Measurements from ENCODE around the gene PEPD.

Gene PEPD

DNA sequence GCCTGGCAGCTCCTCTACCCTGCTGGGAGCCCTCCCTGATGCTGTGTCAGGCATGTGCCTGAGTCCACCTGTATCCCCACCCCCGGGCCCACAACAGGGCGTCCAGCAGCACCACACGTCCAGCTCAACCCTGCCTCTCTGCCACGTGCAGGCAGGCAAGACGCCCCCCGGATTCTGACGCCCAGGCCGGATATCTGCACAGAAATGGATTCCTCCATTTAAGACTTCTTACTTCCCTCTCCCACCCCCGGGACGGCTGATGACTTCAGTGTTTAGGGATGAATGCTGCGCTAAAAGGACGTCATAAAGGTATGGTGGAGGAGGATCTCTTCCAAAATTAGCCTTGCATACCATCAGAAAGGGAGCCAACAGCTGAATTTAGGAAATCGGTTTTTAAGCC, 10.2 kb downstream of the PEPD start:
- DNase-seq (ENCODE audit: low spot score) = no peak

DNA sequence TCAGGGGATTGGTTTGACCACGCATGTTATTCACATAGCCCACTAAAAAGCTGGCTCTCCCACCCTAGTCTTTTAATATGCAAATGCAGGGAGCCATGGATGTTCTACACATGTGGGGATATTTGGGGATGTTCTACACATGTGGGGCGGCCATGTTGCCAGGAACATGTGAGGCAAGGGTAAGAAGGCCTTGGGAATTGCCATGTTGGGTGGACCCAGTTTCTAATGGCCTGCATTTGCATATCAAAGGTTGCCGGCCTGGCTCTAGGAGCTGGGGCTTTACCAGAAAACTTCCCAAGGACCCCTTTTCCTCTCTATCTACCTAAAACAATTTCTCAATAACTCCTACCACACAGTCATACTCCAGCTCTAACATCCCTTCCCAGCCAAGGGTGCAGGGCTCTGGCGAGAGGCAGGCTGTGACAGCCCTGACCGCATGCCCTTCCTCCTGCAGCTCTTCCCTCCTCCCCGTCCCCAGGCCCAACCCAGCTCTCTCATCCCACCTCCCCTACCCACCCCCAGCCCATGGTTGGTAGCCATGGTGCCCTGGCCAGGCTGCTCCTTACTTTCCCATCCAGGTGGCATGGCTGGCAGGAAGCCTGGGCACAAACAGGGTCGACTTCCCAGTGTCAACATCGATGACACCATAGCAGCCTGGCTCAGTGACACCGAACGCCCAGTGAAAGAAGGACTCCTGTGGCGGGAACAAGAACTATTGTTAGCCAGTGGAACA, 11.0 kb downstream of the PEPD start:
- DNase-seq (ENCODE audit: low spot score) = no peak

DNA sequence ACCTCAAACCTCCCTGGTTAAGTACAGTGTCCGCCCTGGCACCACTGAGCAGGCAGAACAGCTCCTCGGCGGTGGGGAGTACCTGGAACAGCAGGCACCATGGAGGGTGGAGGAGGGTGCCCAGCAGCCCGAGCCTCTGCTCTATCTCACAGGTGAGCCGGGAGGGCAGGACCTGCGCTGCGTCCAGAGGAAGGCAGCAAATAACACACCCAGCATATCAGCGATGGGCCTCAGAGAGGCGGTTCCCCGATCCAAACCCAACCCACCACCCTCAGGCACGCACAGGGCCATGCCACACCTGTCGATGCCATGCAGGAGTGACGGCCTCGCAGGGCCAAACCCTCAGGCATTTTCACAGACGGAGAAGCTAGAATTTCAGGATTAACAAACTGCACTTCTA, 11.8 kb downstream of the PEPD start:
- DNase-seq (ENCODE audit: low spot score) = no peak

DNA sequence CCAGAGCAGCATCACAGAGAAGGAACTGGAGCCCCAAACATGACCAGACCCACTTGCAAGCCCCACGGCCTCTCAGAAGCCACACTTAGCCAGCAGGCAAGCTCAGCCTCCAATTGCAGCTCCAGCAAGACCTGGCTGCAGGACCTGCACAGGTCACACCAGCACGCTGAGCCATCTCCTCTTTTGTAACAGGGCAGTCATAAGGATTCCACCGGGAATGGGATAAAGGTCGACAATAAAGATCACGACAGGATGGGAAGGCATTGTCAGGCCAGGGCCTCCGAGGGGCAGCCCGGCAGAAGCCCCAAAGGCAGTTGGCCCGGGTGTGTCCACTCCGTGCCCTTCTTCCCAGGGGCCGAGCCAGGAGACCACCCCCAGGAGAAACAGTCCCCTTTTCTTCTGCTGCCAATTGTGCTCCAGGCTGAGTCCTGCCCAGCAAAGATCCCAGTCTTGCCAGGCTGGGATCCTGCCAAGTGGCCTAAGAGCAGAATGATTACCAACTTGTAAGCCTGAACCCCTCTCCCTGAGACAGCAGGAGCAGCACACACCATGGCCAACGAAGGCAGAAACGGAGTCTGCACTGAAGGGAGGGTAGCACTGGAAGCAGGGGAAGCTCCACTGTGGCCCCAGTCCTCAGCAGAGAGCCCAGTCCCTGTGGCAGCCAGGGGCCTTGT, 12.5 kb downstream of the PEPD start:
- no peak for DNase-seq (ENCODE audit: low spot score)

DNA sequence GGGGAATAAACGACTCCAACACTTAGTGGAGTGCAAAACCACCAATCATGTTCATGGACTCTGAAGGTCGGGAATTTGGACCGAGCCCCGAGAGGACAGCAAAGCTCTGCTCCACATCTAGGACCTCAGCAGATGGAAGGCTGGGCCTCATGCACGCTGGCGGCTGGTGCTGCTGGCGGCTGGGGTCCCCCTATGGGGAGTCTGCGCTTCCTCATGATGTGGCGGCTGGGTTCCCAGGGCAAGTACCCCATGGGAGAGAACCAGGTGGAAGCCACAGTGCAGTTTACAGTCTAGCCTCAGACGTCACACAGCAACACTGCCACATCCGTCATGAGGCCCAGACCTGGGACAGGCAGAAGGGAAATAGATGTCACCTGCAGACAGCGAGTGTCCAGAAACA, 13.2 kb downstream of the PEPD start:
- no peak for DNase-seq (ENCODE audit: low spot score)

DNA sequence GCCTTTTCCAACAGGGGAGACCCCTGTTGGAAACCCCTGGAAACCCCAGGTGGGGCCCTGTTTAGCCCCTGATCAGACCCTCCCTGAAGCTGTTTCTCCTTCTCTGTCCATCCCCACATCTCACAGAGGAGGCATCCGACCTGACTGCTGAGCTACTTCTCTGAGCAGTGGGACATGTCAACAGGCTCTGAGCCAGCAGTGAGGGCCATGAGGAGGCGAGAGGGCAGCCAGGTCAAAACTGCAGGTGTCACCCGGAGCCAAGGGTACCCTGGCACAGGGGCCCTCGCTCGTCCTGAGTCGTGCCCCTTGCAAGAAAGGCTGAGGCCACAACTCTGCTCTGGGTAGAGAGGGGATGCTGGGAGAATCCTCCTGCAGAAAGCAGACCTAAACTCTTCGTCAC, 13.6 kb downstream of the PEPD start:
- DNase-seq (ENCODE audit: low spot score) = no peak

DNA sequence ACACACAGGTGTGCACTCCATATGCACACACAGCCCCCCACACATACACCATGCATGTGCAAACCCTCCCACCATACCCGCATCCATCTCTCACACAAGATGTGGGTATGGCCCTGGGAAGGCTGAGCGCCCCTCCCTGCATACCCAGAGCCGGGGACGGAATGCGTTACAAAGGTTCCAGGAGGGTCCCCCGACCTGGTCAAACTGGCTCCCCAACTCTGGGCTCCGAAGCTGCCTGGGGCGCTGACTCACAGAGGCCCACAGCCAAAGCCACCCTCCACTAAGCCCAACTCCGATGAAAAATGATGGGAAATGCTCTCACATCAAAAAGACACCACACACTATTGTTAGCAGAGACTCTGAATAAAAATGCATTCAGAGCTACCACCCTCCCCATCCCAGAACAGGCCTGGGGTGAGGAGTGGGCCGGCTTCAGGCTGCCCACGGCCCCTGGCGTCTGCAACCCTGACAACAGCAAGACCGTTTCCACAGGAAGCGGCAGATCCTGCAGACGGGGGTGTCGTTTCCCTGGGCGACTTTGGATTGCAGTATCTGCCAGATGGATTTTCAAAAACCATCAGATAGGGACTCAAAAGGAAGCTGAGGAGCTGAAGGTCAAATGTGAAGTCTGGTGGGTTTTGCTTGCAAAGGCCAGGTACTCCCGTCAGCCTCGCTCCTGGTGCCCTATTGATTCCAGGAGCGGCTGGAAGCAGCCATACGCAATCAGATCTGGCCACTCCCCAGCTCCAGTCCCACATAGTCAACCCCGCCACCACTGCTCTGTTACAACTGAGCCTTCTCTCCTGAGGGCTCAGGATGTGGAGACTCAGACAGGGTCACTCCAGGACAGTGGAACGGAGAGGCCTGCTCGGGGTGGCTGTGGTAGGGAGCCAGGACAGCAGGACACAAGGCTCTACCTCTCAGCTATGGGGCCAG, 14.3 kb downstream of the PEPD start:
- no peak for DNase-seq (ENCODE audit: low spot score)

DNA sequence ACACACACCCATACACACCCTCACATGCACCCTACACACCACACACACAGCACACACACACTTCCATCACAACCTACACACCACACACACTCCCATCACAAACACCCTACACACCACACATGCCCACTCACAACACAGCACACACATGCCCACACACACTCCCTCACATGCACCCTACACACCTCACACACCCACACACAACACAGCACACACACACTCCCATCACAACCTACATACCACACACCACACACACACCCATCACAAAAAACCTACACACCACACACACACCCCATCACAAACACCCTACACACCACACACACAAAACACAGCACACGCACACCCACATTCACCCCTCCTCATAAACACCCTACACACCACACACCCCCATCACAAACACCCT, 15.1 kb downstream of the PEPD start:
- DNase-seq (ENCODE audit: low spot score) = no peak

DNA sequence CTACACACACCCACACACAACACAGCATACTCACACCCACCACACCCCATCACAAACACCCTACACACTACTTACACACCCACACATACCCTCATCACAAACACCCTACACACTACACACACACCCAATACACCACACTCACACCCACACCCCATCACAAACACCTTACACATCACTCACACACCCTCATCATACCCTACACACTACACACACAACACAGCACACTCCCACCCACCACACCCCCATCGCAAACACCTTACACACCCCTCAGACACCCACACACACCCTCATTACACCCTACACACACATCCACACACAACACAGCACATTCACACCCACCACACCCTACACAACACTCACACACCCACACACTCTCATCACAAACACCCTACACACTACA, 15.8 kb downstream of the PEPD start:
- DNase-seq (ENCODE audit: low spot score) = no peak

DNA sequence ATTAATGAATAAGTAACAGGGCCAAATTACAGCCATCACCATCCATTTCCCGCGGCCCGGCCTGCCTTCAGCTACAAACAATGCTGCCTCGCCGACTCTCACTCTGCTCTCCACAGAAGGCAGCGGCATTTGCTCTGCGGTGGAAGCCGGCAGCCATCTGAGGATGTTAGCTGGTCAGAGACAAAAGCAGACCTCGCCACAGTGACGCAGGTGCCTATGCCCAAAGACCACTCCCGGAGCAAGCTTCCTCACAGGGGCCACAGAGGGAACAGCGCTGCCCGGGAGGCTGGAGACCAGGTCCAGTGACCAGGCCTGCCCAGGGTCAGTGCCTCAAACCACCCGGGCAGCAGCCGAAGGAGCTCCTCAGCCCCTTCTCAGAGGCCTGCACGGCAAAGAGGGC, 16.4 kb downstream of the PEPD start:
- no peak for DNase-seq (ENCODE audit: low spot score)

DNA sequence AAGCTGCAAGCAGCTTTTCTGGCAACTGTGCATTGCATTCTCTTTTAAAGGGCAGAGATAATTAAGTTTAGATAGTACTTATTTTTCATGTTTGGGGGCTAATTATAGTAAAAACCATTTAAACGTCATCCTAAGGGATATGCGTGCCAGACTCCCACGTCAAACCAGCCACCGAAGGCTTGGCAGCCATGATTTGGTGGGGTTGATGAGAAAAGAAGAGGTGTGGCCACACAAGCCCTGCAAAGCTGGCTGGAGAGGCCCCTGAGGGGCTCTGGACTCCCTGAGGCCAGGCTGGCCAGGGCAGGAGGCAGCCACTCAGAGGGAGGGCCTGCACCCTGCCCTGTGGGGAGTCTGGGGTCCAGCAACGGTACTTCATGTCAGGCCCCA, 17.5 kb downstream of the PEPD start:
- no peak for DNase-seq (ENCODE audit: low spot score)

DNA sequence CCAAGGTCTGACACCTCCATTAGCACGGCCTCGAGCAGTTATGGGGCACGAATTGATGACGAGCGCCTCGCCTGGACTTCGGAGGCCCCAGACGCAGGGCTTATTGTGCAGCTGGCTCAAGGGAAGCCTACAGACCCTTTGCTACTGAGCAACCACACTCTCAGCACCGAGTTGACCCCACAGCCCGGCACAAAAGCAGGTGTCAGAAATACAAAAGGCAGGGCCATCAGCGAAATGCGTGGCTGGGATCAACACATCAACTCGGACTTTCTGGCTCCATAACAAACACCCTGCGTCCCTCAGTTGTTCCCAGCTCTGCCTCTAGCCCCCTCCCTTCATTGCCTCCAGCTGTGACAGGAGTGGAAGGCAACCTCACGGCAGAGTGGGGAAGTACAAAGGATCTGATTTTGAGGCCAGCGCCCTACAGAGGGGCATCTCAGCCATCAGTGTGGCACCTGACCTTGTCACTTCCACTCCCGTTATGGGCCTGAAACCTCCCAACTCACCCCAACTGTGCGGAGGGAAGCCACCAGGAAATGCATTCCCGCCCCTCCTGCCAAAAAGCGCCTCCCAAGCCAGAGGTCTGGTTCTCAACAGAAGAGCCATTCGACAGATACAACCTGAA, 18.0 kb downstream of the PEPD start:
- no peak for DNase-seq (ENCODE audit: low spot score)

DNA sequence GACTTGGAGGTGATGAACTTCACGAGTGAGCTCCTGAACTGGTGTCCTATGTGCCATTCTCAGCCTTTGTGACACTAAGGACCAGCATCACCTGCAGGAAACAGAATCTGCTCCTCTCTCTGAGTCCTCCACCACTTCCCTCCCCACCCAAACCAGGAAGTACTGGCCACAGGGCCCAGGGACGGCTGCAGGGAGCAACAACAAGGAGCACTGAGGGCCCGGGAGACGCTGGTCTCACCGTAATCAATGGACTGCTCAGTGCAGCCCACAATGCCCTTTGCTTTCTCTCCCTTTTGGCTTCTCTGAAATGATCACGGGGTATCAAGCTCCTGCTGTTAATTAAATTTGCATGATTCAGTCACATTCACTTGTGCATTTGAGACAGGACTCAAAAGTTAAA, 18.6 kb downstream of the PEPD start:
- no peak for DNase-seq (ENCODE audit: low spot score)

DNA sequence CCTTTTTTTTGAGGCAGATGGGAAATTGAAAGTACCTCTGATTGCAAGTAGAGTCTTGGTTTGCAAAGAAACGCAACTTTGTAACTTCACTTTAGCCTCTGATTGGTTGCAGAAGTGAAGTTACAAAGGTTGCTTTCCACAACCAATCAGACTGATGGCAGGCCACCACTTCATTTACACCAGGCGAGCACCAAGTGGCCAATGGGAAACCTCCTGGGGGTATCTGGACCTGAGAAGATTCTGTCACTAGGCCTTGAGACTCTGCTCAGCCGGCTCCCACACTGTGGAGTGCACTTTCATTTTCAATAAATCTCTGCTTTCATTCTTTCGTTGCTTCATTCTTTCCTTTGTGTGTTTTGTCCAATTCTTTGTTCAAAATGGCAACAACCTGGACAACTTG, 19.1 kb downstream of the PEPD start:
- no peak for DNase-seq (ENCODE audit: low spot score)

DNA sequence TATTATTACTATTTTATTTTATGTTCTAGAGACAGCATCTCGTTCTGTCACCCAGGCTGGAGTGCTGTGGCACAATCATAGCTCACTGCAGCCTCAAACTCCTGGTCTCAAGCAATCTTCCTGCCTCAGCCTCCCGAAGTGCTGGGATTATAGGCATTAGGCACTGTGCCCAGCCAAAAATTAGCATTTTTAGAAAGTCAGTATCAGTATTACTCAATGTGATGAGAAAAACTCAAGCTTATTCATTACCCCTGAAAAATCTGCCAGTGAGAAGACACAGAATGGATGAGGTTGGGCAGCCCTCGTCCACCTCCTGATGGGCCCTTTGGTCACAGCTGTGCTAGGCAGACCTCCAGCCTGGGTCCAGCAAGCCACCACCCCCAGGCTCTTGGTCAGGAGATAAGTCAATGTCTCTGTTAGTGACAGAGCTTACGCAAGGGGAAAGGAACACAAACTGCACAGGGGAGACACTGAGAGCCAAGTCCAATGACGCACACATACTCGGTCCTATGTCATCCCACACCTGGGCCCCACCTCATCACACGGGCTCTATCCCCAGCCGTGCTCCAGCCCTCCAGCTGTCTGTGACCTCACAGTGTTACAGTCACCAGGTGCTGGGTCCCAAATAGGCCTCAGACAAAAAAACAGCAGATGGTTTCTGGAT, 19.8 kb downstream of the PEPD start:
- DNase-seq (ENCODE audit: low spot score) = no peak

DNA sequence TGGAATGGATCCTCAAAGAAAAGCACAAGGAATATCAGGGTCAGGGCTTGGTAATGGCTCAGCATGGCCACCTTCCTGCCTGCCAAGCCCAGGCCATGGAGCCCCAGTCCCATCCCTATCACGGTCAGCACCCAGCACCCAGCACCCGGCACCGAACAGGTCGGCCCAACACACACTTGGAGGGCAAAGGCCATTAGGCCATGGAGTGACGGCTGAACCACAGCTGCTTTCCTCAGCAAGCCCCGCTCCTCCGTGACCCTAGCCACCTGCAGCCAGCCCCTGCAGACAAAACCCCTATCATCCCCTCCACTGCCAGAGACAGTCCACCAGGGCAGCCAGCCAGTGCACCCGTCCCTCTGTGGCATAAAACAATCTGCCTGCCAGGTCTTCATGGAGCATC, 20.6 kb downstream of the PEPD start:
- DNase-seq (ENCODE audit: low spot score) = no peak

DNA sequence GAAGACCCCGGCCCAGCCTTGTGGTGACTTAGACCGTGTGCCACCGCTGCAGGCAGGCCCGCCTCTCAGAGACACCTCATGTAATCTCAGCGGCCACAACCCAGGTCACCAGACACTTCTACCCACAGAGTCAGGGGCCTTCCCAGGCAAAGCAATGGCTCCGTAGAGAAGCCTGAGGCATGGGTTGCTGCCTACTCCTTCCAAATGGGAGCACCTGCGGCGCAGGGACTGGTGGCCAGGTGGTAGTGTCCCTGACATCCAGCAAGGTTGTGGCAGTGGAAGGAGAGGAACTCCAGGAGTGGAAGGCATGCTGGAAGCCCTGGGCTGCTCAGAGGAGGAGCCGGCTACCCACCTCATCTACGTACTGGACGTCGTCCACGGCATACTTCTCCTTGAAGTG, 21.0 kb downstream of the PEPD start:
- DNase-seq (ENCODE audit: low spot score) = no peak

DNA sequence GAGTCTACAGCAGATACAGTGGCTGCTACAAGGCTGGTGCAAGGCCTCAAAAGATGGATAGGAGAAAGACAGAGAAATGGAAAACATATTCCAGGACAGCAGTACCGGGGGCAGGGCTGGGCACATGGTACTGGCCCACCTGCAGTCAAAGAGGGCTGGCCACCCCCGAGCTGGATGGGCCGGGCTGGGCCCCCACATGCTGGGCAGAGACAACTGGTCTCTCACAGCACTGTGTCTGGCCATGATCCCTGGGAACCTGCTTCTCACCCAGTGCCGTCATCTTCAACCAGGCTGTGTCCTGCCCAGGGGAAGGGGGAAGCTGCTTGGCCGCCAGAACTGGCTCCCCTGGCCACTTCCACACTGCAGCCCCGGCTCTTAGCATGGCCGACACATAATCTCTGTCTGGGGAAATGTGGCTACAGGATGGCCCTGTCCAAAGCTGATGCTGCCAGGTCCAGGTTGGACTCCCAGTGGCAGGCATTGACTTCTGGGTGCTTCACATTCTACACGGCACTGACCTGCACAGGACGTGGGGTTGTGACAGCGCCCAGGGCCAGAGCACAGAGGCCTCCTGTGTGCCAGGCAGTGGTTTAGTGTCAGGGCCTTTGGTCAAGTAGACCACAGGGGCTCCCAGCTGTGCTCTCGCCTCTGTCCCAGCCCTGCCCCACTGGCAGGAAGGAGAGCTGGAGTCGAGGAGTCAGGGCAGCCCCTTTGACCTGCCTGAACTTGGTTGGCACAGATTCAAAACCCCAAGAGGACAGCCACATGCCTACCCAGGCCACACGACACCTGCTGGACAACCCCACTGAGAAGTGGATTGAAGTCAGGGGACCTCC, 21.7 kb downstream of the PEPD start:
- DNase-seq (ENCODE audit: low spot score) = no peak

DNA sequence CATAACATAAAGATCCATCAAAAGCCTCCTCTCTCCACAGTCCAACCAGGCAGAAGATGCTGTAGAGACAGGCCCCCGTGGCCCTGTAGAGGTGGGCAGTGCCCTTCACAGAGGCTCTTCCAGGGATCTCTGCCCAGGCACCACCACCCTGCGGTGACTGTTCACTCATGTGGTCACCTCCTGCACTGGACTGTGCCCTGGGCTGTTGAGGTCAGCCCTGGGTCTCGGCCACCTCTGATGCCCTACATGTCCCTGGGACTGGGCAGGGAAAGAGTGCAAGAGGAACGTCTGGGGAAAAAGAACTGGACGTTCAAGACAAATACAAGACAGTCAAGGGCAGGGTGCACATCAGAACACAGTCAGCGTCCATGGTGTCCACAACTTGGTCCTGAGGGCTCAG, 22.3 kb downstream of the PEPD start:
- no peak for DNase-seq (ENCODE audit: low spot score)

DNA sequence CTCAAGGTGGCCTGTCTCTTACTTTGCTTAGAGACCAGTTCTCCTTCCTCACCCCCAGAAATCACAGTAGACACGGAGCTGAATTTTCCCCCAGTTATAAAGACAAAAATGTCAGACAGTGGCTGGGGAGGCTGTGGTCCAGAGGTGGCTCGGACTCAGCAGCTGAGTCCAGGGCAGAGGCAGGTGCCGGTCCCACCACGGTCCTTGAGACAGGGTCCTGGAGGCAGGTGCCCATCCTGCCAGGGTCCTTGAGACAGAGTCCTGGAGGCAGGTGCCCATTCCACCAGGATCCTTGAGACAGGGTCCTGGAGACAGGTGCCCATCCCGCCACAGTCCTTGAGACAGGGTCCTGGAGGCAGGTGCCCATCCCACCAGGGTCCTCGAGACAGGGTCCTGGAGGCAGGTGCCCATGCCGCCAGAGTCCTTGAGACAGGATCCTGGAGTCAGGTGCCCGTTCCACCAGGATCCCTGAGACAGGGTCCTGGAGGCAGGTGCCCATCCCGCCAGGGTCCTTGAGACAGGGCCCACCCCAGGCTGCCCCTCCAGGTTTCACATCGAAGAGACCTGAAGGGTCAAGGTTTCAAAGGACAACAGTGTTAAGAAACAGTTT, 23.1 kb downstream of the PEPD start:
- no peak for DNase-seq (ENCODE audit: low spot score)

DNA sequence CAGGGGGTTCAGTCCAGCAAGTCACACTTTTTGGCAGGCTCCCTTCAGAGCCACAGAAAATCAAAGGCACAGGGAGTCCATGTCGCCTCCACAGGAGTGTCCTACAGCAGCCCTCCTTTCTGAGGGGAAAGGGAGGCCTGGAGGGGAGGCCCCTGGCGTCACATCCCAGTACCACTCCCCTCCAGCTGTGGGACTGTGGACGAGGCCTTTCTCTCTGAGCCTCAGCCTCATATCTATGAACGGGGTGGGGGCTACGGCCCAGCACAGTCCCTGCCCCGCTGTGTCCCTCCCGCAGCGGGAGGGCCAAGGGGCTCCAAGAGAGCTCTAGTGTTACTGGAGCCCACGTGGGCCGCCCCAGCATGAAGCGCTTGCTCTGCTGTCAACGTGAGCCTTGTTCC, 23.8 kb downstream of the PEPD start:
- no peak for DNase-seq (ENCODE audit: low spot score)

Measured in RKO (cell line).